KMS-11 (cell line): ENCODE data around the gene CDH16.
A peak's percentile ranks its signal among the peaks of the same experiment; 100 is the strongest.

Experiments
- H2AFZ ChIP-seq: fragments of 200-600 bp; sonication (generic); 2 replicates; pipeline ENCODE4 v1.6.1; 2016; ENCODE audit warnings: antibody characterized with exemption, mixed run types, low read depth
- H3K27ac ChIP-seq: fragments of 200-600 bp; sonication (generic); 2 replicates; pipeline ENCODE4 v1.6.1; 2016; ENCODE audit warnings: mild to moderate bottlenecking, mixed run types
- H3K27me3 ChIP-seq: fragments of 200-600 bp; sonication (generic); 2 replicates; pipeline ENCODE4 v1.6.1; 2017; ENCODE audit warnings: mild to moderate bottlenecking, low read depth, mixed run types, moderate library complexity; ENCODE audit not compliant: insufficient read depth
- H3K36me3 ChIP-seq: fragments of 200-600 bp; sonication (generic); 2 replicates; pipeline ENCODE4 v1.6.1; 2017; ENCODE audit warnings: mild to moderate bottlenecking, mixed run types; ENCODE audit not compliant: insufficient read depth
- H3K4me1 ChIP-seq: fragments of 200-600 bp; sonication (generic); 2 replicates; pipeline ENCODE4 v1.6.1; 2016; ENCODE audit warnings: mild to moderate bottlenecking, low read depth, mixed run types; ENCODE audit not compliant: poor library complexity, severe bottlenecking
- H3K4me2 ChIP-seq: fragments of 200-600 bp; sonication (generic); 2 replicates; pipeline ENCODE4 v1.7.0; 2016; ENCODE audit warnings: mild to moderate bottlenecking, mixed run types
- H3K4me3 ChIP-seq: fragments of 200-600 bp; sonication (generic); IDR thresholded peaks from 2 replicates; pipeline ENCODE4 v1.6.1; 2017; ENCODE audit warnings: low read depth, low read length, mixed read lengths; ENCODE audit not compliant: insufficient read depth
- H3K79me2 ChIP-seq: fragments of 200-600 bp; sonication (generic); 2 replicates; pipeline ENCODE4 v1.6.1; 2016; ENCODE audit warnings: low read depth, mixed run types; ENCODE audit not compliant: insufficient read depth
- H3K9ac ChIP-seq: fragments of 200-600 bp; sonication (generic); 2 replicates; pipeline ENCODE4 v1.6.1; 2016; ENCODE audit warnings: mild to moderate bottlenecking, mixed run types
- H4K20me1 ChIP-seq: fragments of 200-600 bp; sonication (generic); 2 replicates; pipeline ENCODE4 v1.6.1; 2016; ENCODE audit warnings: mild to moderate bottlenecking, mixed run types; ENCODE audit not compliant: insufficient read depth
- TF ChIP-seq, protein P1 (sequence below): fragments of 200-600 bp; sonication (generic); conservative IDR thresholded peaks from 2 replicates; pipeline ENCODE4 v1.6.1; 2017; ENCODE audit warnings: low read depth, mild to moderate bottlenecking, antibody characterized with exemption, low read length, moderate library complexity, mixed read lengths

Gene CDH16

DNA sequence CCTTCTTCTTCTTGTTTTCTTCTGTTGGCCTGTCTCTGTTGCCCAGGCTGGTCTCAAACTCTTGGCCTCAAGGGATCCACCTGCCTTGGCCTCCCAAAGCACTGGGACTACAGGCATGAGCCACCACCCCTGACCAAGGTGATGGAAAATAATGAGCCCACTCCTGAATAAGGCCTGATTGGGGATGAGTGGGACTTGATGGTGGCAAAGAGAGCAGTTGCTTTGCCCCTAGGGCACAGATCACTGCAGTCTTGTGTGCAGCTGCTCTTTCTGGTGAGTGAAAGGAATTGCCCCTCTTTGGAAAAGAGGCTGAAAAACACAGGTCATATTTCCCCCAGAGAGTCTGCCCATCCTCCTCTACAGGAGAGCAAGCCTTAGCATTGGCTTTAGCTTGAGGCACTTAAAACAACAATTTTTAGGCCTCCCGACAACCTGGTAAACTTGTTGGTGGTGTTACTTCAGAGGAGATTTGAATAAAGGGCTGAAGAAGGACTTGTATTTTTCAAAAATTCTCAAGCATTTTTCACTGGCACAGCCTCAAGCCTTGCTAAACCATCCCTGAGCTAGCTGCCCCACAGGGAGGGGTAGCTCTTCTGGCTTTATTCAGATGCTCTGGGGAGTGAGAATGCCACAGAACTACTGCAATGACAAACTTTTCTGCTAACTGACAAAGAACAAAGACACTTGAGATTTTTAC, 44.5 kb downstream of the CDH16 start:
- TF ChIP-seq, protein P1, sequence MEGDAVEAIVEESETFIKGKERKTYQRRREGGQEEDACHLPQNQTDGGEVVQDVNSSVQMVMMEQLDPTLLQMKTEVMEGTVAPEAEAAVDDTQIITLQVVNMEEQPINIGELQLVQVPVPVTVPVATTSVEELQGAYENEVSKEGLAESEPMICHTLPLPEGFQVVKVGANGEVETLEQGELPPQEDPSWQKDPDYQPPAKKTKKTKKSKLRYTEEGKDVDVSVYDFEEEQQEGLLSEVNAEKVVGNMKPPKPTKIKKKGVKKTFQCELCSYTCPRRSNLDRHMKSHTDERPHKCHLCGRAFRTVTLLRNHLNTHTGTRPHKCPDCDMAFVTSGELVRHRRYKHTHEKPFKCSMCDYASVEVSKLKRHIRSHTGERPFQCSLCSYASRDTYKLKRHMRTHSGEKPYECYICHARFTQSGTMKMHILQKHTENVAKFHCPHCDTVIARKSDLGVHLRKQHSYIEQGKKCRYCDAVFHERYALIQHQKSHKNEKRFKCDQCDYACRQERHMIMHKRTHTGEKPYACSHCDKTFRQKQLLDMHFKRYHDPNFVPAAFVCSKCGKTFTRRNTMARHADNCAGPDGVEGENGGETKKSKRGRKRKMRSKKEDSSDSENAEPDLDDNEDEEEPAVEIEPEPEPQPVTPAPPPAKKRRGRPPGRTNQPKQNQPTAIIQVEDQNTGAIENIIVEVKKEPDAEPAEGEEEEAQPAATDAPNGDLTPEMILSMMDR, result no peak
- Histone ChIP-seq H3K4me2 (no peak overlapping the region), H3K27me3 (no peaks in the 10 kb centered on the region), H3K4me3 (no peak overlapping the region), H3K36me3 (no peaks in the 10 kb centered on the region), H3K9ac (no peak overlapping the region), H3K27ac (peak overlapping the region; percentile 65), H3K4me1 (peaks cover 66% of the 10 kb centered on the region), H2AFZ (no peak overlapping the region), H4K20me1 (no peaks in the 10 kb centered on the region), H3K79me2 (no peaks in the 10 kb centered on the region)

DNA sequence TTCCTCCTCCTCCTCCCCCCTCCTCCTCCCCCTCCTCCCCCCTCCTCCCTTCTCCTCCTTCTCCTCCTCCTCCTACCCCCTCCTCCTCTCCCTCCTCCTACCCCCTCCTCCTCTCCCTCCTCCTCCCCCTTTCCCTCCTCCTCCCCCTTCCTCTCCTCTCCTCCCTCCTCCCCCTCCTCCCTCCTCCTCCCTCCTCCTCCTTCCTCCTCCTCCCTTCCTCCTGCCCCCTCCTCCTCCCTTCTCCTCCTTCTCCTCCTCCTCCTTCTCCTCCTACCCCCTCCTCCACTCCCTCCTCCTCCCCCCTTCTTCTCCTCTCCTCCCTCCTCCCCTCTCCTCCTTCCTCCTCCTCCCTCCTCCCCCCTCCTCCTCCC, 45.0 kb downstream of the CDH16 start:
- H3K4me1 ChIP-seq, result peaks cover 62% of the 10 kb centered on the region
- H4K20me1 ChIP-seq, result no peaks in the 10 kb centered on the region
- no peak overlapping the region for H3K4me2 ChIP-seq
- H3K4me3 ChIP-seq, result no peak overlapping the region
- no peak overlapping the region for H2AFZ ChIP-seq
- no peaks in the 10 kb centered on the region for H3K36me3 ChIP-seq
- no peaks in the 10 kb centered on the region for H3K27me3 ChIP-seq
- no peaks in the 10 kb centered on the region for H3K79me2 ChIP-seq
- TF ChIP-seq, protein P1, result no peak
- no peak overlapping the region for H3K27ac ChIP-seq
- H3K9ac ChIP-seq, result no peak overlapping the region

DNA sequence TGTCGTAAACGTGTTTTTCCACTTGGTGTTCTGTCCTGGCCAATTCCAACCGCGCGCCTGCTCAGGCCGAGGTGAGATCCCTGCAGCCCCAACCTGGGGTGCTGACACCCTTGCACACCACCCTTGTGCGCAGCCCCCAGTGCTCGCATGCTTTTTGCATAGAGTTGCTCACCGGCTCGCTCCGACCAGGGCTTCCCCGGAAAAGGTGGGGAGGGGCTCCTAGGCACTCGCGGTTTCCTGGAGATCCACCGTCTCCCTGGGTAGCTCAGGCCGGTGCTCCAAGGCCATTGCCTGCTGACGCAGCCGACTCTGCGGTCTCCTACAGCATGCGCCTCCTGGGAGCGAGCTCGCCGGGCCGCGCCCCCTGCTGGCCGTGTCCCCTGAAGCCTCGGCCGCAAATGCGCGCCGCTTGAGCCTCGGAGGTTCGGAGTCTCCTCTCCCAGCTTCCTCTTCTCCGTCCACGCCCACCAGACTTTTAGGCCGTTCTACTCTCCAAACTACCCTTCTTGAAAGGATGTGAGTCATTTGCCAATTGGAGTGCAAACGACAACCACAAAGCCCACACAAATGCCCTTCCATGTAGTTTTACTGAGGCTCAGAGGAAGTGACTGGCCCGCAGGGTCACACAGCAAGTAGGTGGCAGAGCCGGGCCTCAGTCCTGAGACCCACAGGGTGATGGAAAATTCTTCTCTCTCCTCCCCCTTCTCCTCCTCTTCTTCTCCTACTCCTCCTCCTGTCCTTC, 45.6 kb downstream of the CDH16 start:
- Histone ChIP-seq H3K9ac (peak overlapping the region; percentile 47; the same call in 1 of the 2 replicates), H3K27me3 (no peaks in the 10 kb centered on the region), H3K36me3 (no peaks in the 10 kb centered on the region), H3K27ac (peak overlapping the region; percentile 50), H3K4me2 (peak overlapping the region; percentile 69), H4K20me1 (no peaks in the 10 kb centered on the region), H3K4me3 (no peak overlapping the region), H3K79me2 (no peaks in the 10 kb centered on the region), H3K4me1 (peaks cover 58% of the 10 kb centered on the region), H2AFZ (peak overlapping the region; percentile 92)
- TF ChIP-seq, protein P1, result peak; percentile 92

DNA sequence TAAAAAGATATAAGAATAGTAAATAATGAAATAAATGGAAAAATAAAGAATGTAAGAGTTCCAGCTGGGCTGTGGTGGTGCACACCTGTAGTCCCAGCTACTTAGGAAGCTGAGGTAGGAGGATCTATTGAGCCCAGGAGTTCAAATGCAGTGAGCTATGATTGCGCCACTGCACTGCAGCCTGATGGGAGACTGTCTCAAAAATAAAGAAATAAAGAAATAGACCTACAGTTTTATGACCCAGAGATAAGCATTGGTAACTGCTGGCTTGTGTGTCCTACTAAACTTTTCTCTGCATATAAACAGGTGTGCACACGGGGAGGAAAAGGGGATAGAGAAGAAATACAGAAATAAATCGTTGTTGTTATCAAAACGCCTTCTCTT, 46.1 kb downstream of the CDH16 start:
- peak overlapping the region; percentile 50; the same call in 1 of the 2 replicates for H3K27ac ChIP-seq
- peak overlapping the region; percentile 69 for H3K4me2 ChIP-seq
- H3K9ac ChIP-seq, result peak overlapping the region; percentile 47; the same call in 1 of the 2 replicates
- TF ChIP-seq, protein P1, result no peak
- no peaks in the 10 kb centered on the region for H3K27me3 ChIP-seq
- H3K4me3 ChIP-seq, result no peak overlapping the region
- H4K20me1 ChIP-seq, result no peaks in the 10 kb centered on the region
- H3K4me1 ChIP-seq, result peaks cover 52% of the 10 kb centered on the region
- H2AFZ ChIP-seq, result peak overlapping the region; percentile 92
- H3K36me3 ChIP-seq, result no peaks in the 10 kb centered on the region
- no peaks in the 10 kb centered on the region for H3K79me2 ChIP-seq
